Activated effector memory CD4-positive, alpha-beta T cell treated with anti-CD3 and anti-CD28 coated beads, Interleukin-2, amount 50 U/mL, for 16 hours (primary cell): Measurements from ENCODE around the gene MMS19.
A peak's percentile ranks its signal among the peaks of the same experiment; 100 is the strongest.
"Not testable (repeated sequence)": the region's sequence is repeated elsewhere in the genome, so short reads cannot be mapped to it uniquely, and the experiment has no call there.

Source experiments
- DNase-seq: peaks from one replicate; pipeline ENCODE4 v3.0.0-alpha.2; 2020

Gene MMS19

DNA sequence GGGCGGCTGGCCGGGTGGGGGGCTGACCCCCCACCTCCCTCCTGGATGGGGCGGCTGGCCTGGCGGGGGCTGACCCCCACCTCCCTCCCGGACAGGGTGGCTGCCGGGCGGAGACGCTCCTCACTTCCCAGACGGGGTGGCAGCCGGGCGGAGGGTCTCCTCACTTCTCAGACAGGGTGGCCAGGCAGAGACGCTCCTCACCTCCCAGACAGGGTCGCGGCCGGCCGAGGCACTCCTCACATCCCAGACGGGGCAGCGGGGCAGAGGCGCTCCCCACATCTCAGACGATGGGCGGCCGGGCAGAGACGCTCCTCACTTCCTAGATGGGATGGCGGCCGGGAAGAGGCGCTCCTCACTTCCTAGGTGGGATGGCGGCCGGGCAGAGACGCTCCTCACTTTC, 30.7 kb upstream of the MMS19 start:
- DNase-seq, result not testable (repeated sequence)

DNA sequence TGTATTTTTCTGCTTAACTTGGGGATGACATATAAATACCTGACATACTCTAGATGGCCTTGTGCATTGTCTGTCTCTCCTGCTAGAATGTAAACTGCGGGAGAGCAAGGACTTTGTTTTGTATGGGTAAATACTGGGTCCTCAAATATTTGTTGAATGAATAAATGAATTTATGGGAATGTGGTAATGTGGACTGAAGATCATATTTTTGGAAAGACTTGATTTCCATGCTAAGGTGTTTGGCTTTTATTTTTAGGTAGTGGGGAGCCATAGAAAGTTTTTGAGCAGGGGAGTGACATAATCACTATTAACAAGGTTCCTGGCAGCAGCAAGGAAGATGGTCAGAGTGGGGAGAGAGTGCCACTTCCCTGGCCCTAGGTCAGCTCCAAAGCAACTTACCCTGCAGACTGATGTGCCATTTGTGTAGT, 27.5 kb upstream of the MMS19 start:
- no peak for DNase-seq

DNA sequence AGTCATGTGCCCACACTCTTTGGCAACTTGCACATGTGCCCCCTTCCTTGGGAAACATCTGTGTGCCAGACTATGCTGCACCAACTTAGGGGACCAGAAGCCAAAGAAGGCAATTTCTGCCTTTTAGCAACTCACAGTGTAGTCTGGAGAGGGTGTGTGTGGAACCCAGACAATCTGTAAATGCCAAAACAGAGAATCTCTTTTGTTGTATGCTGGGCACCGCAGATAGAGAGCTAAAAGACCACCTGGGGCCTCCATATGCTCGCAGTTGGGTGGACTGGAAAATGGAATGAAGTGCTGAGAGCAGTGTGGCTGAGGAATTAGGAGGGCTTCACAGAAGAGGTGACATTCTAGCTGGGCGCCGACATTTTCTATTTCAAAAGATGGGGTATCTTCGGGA, 26.9 kb upstream of the MMS19 start:
- DNase-seq, result no peak

DNA sequence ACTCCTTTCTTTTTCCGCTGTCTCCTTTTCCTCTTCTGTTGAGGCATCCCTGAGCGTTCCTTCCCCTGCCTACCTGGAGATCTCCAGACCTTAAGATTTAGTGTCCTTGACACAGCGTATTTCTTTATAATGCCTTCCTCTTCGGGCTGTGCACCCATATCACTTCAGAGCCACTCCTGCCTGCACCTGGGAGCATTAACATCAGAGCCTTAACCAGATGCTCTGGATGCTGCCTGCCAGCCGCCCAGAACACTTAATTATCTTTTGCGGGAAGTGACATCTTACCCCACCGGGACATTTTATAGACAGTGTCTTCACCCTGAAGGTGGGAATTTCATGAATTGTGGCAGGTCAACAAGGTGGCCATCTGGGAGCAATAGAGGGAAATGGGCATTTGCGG, 24.7 kb upstream of the MMS19 start:
- no peak for DNase-seq

DNA sequence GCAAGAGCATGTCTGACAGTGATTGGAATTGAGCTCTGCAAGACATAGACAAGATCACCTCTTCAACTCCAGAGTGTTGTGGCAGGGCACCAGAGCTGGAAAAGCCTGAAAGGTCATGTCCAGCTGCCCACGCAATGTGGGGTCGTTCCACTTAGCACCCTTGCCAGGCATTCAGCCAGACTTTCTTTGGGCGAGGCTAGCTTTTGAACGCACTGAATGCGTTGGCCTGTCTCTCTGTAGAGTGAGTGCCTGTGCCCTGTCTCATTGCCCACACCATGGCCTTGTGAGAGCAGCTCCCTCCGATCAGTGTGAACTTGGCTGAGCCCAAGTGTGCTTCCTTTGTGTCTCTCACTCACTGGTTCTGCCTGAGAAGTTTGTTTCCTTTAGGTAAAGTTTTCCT, 23.8 kb upstream of the MMS19 start:
- no peak for DNase-seq

GRCh38 chr10:97520978-97521761, 22.9 kb upstream of the MMS19 start:
- no peak for DNase-seq

DNA sequence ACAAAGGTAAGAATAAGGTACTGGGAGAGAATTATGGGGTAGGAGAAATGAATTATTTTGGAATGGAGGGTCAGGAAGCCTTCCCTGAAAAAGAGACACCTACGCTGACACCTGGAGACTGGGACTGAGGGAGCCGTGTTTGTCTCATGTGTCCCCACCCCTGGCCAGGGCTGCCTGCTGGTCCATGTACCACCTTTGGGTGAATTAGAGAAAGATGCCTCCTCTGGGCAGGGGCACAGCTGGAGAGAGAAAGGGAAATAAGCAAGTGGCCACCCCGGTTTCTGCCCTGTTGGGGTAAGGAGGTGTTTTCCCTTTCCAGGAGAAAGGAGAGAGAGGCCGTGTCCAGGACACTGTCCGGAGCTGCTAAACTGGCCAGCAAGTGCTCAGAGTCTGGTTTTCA, 22.3 kb upstream of the MMS19 start:
- no peak for DNase-seq

GRCh38 chr10:97519342-97519741, 21.1 kb upstream of the MMS19 start:
- no peak for DNase-seq

DNA sequence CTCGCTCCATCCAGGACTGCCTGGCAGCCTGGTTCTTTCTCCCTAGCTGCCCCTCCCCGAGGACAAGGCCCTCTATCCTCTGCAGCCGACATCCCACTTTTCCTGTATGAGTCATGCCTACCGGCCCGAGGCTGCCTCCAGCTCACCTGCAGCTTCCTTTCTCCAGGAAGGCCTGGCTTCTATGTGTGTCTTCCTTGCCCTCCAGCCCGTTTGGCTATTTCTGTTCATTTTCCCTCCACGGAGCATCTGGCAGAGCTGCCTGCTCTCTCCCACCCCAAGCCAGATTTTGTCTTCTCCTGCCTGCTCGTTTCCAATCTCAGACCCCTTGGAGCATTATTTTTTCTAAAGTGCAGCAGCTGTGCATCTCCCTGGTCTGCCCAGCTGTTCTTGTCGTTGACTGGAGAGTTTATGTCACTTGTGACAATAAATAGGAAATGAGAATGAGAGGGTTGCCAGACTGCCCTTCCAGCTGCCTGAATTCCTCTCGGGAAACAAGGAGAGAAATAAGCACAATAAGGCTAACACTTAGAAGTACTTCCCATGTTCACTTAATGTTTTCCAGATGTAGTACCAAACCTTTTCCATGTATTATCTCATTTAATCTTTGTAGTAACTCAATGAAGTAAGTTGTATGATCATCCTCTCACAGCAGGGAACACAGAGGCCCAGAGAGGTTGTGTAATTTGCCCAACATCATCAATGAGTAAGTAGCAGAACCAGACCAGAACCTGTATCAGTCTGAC, 20.2 kb upstream of the MMS19 start:
- DNase-seq, result peak; percentile 13

DNA sequence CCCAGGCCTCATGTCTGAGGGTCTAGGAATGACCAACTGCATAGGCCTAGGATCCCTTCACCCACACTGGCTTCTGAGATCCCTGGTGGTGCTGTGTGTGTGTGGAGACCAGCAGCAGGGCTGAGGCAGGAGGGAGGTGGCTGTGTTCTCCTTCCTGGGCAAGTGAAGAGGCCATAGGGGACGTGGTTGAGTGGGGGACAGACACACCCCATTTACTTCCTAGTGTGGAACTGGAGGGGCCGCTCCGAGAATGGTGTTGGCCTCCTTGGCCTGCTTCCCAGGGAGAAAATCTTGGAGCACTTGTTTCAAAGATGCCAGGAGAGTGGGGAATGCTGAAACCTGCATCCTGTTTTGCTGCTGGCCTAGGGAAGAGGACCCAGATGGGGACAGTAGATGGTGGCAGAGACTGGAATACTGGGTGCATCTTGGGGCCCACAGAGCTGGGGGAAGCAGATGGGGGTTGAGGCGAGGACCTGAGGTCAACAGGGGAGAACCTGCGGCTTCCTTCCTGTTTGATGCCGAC, 19.6 kb upstream of the MMS19 start:
- peak; percentile 30 for DNase-seq

DNA sequence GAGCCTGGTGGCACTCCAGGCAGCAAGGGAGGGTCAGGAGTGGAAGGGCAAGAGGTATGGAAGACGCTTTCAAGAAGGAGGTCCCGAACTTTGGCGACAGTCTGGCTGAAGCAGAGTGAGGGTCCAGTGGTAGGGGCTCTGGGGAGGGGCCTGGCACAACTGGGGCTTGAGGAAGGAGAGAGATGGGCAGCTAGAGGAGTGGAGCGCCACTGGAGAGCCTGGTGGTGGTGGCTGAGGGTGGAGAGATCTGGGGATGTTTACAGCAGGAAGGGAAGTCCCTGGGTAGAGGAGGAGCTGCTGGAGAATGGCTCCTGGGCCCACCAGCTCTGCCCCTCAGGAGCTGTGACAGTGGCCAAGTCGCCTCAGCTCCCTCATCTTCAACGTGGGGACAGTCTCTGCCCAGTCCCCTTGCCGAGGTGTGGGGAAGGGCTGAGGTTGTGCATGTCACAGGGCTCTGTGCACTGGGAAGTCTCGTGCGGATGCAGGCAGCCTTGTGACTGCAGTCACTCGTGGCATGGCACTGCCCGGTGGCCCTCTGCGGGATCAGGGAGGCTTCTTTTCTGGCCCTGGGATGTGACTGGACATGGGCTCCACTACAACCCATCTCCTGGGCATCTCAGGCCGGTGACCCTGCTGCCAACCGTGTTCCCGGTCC, 19.0 kb upstream of the MMS19 start:
- no peak for DNase-seq

DNA sequence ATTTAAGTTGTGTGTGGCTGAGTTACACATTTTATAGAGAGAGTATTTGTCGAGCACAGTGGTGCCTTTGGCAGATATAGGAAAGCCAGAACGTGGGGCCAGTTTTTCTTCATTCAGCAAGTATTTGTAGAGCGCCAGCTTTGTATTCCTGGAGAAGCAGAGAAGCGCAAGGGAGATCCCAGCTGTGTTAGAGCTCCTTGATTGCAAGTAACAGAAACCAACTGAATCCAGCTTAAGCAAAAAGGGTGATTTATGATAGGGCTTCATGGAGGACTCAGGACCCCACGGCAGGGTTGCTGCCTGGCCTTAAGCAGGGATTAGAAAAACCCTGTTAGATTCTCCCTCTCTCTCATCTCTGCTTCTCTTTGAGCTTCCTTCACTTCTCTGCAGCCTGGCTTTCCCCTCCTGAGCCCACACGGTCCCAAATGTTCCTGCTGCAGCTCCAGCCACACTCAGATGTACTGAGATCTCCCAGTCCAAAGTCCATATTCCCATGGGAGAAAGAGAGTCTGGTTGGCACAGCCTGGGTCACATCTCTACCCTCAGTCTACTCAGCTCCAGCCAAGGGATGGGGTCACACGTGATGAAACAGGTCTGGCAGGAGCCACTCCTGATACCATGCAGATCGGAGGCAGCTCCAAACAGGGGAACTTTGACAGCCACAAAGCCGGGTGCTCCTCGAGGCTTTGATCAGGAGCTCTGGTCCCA, 17.2 kb upstream of the MMS19 start:
- DNase-seq, result no peak

DNA sequence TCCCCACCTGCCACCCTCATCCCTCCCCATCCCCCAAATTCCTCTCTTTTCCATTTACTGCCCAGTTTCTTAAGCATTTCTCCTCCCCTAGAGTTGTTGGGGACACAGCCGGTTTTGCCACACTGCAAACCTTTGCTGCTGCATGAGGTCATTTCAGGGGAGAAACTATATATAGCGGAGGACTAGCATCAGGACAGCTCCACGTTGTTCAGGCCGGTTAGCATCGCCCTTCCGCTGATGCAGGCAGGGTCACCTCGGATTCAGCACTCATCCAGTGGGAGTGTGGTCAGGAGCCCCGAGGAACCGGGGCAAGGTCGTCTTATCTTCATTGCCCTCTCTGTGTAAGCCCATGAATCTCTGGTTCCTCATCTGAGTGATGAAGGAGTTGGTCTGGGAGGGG, 16.1 kb upstream of the MMS19 start:
- DNase-seq, result peak; percentile 36

GRCh38 chr10:97512993-97513392, 14.8 kb upstream of the MMS19 start:
- no peak for DNase-seq

DNA sequence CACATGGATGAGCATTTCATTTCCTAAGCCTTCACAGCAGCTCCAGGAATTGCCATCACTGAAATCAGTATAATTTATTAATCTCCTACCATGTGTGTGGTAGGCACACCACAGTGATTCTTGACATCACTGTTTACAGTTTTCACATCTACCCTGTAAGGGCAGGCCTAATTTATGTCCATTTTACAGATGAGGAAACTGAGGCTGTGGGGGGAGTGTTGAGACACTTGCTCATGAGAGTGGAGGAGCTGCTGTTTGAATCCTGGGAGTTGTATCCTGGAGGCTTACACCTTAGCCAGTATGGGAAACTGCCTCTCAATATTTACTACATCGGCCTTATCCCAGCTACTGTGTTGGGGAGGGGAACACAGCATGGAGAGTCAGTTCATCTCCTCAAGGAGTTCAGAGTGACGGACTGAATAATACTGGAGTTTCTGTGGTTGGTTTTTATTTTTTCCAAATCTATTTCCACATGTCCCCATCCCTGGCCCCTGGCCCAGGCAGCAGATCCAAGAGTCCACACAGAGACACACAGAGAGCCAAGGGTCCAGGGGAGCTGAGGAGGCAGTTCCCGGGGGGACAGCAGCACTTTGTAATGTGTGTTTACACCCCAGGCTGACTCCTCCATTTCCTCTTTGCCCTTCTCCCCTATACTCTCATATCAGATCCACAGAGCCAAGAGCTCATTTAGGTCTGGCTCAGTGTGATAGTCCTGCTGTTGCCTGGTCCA, 13.7 kb upstream of the MMS19 start:
- peak; percentile 33 for DNase-seq

GRCh38 chr10:97510686-97511085, 12.5 kb upstream of the MMS19 start:
- DNase-seq, result no peak

GRCh38 chr10:97509120-97509680, 11.0 kb upstream of the MMS19 start:
- DNase-seq, result peak; percentile 22

GRCh38 chr10:97508342-97508741, 10.1 kb upstream of the MMS19 start:
- no peak for DNase-seq

GRCh38 chr10:97506199-97506991, 8.2 kb upstream of the MMS19 start:
- no peak for DNase-seq

GRCh38 chr10:97505152-97505551, 6.9 kb upstream of the MMS19 start:
- no peak for DNase-seq

DNA sequence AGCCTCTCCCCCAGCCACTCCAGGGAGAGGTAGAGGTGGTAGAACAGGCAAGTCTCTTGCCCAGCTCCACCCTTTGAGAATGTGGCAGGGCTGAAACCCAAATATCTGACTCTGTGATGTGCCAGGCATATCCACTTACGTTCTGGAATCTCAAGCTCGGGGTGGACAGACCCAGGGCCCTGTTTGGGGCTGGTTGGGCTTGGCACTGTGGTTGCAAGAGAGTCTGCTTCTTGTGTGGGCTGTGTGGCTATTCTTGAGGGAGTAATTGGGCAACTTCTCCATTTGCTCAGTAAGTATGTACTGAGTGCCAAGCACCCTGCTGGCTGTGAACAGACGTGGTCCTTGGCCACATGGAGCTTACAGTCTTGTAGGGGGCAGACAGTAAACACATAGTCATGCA, 5.2 kb upstream of the MMS19 start:
- no peak for DNase-seq
